HepG2 (cell line): ENCODE measurements around the gene ADM5. TPM values are rescaled to one million over a fixed set of nuclear protein-coding genes. Genes with fewer than 3 reads are reported as not detected.

Source experiments
- ATAC-seq: fragments of 200-7000 bp; cut with Tn5 transposase; 3 replicates; pipeline ENCODE4 v1.9.1; 2020; ENCODE audit warnings: mild to moderate bottlenecking, moderate library complexity
- BruUV-seq: library from RNA; stranded (reverse); fragments of 400-500 nt; replicated peaks from 2 replicates; lab custom pipeline; 2021; lab: Mats Ljungman, UMichigan
- CTCF ChIA-PET: fragments of 300-600 bp; formaldehyde crosslinking; extraction: SDS; loops from one replicate; lab custom pipeline; 2021; ENCODE audit warnings: low total read pairs, inconsistent platforms, low intra/inter-chr PET ratio; lab: Yijun Ruan, JAX
- POLR2A ChIA-PET: fragments of 350-600 bp; sonication (Branson Sonifier 250); formaldehyde crosslinking; loops from one replicate; lab custom pipeline; 2020; ENCODE audit warnings: antibody characterized with exemption, inconsistent platforms; lab: Yijun Ruan, JAX
- DNase-seq: peaks from one replicate; pipeline ENCODE4 v3.0.0-alpha.2; 2015; ENCODE audit warnings: low spot score
- FAIRE-seq: peaks from 3 replicates; lab custom pipeline; 2011; peaks lifted over from hg19 to GRCh38; lab: Jason Lieb, UNC
- H2AFZ ChIP-seq: one replicate; pipeline ENCODE4 v1.6.1; 2011; ENCODE audit warnings: low read length, inconsistent platforms
- H3K27ac ChIP-seq: fragments of 300-600 bp; 3 replicates; pipeline ENCODE4 v1.8.0; 2011; ENCODE audit warnings: mixed run types, mild to moderate bottlenecking, mixed read lengths, low read length, inconsistent platforms; ENCODE audit not compliant: insufficient read depth; ENCODE audit errors: extremely low read length
- H3K27me3 ChIP-seq, 2 experiments: fragments of 200-600 bp in 1 of 2; 2 replicates in 1 of 2; 3 replicates in 1 of 2; pipeline versions ENCODE4 v1.6.0 to v1.8.0; 2011; ENCODE audit warnings: low read length in 2 of 2, mild to moderate bottlenecking in 2 of 2, moderate library complexity in 2 of 2, inconsistent platforms in 1 of 2; ENCODE audit not compliant: insufficient read depth in 2 of 2, control insufficient read depth in 1 of 2
- H3K36me3 ChIP-seq, 2 experiments: fragments of 200-600 bp in 1 of 2; replicated peaks in 1 of 2; 2 replicates in 1 of 2; 3 replicates in 1 of 2; pipeline versions ENCODE4 v1.5.1 to v1.8.0; 2011; ENCODE audit warnings: low read length in 2 of 2, inconsistent platforms in 1 of 2; ENCODE audit not compliant: insufficient read depth in 2 of 2, control insufficient read depth in 1 of 2
- H3K4me1 ChIP-seq: 2 replicates; pipeline ENCODE4 v1.5.1; 2012; ENCODE audit warnings: low read length, inconsistent platforms; ENCODE audit not compliant: insufficient read depth
- H3K4me2 ChIP-seq: 2 replicates; pipeline ENCODE4 v1.6.0; 2011; ENCODE audit warnings: low read depth, low read length, inconsistent platforms
- H3K4me3 ChIP-seq, 3 experiments: fragments of 200-600 bp in 1 of 3; sonication (generic), shearing (Covaris generic) in 1 of 3; replicated peaks in 1 of 3; 2 replicates each; pipeline ENCODE4 v1.5.1; 2011 to 2016; ENCODE audit warnings: low read length in 3 of 3, inconsistent platforms in 2 of 3, low read depth in 2 of 3, mild to moderate bottlenecking in 2 of 3, control low read depth in 1 of 3, mixed read lengths in 1 of 3; ENCODE audit not compliant: insufficient read depth in 1 of 3
- H3K79me2 ChIP-seq: one replicate; pipeline ENCODE4 v1.6.1; 2011; ENCODE audit warnings: low read length, inconsistent platforms; ENCODE audit not compliant: insufficient read depth
- H3K9ac ChIP-seq: 2 replicates; pipeline ENCODE4 v1.6.0; 2011; ENCODE audit warnings: mild to moderate bottlenecking, low read depth, low read length, inconsistent platforms; ENCODE audit not compliant: insufficient read depth
- H3K9me3 ChIP-seq: 2 replicates; pipeline ENCODE4 v1.5.1; 2012; ENCODE audit warnings: mild to moderate bottlenecking, low read length
- H4K20me1 ChIP-seq: 2 replicates; pipeline ENCODE4 v1.6.0; 2011; ENCODE audit warnings: inconsistent platforms, mild to moderate bottlenecking, low read length, moderate library complexity; ENCODE audit not compliant: insufficient read depth
- AGO2 ChIP-seq: fragments of 200-400 bp; formaldehyde crosslinking; optimal IDR thresholded peaks from 2 replicates; pipeline ENCODE3; 2017; ENCODE audit warnings: mild to moderate bottlenecking, low read depth, low read length, moderate library complexity
- ATF7-NPFF ChIP-seq: sonication (generic); formaldehyde crosslinking; IDR thresholded peaks from 2 replicates; pipeline ENCODE4 v1.8.1; 2023; ENCODE audit warnings: mild to moderate bottlenecking, low read depth, missing genetic modification reagents, moderate library complexity
- BCL3 ChIP-seq: sonication (generic); formaldehyde crosslinking; IDR thresholded peaks from 2 replicates; pipeline ENCODE4 v1.5.1; 2020; ENCODE audit warnings: mild to moderate bottlenecking, missing genetic modification reagents, moderate library complexity
- CREB1 ChIP-seq, 2 experiments: fragments of 450-650 bp in 1 of 2; IDR thresholded peaks; 2 replicates each; pipeline ENCODE4 v1.6.1; 2016 to 2017; ENCODE audit warnings: control low read depth in 1 of 2, mild to moderate bottlenecking in 1 of 2, missing compliant biosample characterization in 1 of 2, missing genetic modification characterization in 1 of 2
- FOSL1 ChIP-seq: sonication (generic); formaldehyde crosslinking; IDR thresholded peaks from 2 replicates; pipeline ENCODE4 v1.9.0; 2021; ENCODE audit warnings: missing genetic modification reagents, borderline replicate concordance
- GMEB1 ChIP-seq: sonication (generic); formaldehyde crosslinking; IDR thresholded peaks from 2 replicates; pipeline ENCODE4 v1.5.1; 2020; ENCODE audit warnings: missing genetic modification reagents, mild to moderate bottlenecking, borderline replicate concordance
- HBP1 ChIP-seq: IDR thresholded peaks from 2 replicates; pipeline ENCODE4 v1.6.1; 2016; ENCODE audit warnings: low read depth, control low read depth
- RARA ChIP-seq: IDR thresholded peaks from 2 replicates; pipeline ENCODE4 v1.6.1; 2016; ENCODE audit warnings: missing genetic modification reagents, missing compliant biosample characterization
- RBFOX2 ChIP-seq: fragments of 200-400 bp; formaldehyde crosslinking; IDR thresholded peaks from 2 replicates; pipeline ENCODE4 v1.6.1; 2017; ENCODE audit warnings: low read depth, mild to moderate bottlenecking, low read length
- TAF15 ChIP-seq: fragments of 200-400 bp; formaldehyde crosslinking; IDR thresholded peaks from one replicate; pipeline ENCODE4 v1.6.1; 2018; ENCODE audit warnings: mild to moderate bottlenecking, low read depth, low read length; ENCODE audit not compliant: poor library complexity, severe bottlenecking
- ZBTB21 ChIP-seq: sonication (generic); formaldehyde crosslinking; IDR thresholded peaks from 2 replicates; pipeline ENCODE4 v1.4.0; 2020; ENCODE audit warnings: missing genetic modification reagents
- ZC3H4 ChIP-seq: sonication (generic); formaldehyde crosslinking; IDR thresholded peaks from 2 replicates; pipeline ENCODE4 v1.4.0; 2020; ENCODE audit warnings: missing genetic modification reagents, borderline replicate concordance
- ZMYM3 ChIP-seq: sonication (generic); formaldehyde crosslinking; IDR thresholded peaks from 2 replicates; pipeline ENCODE4 v1.5.1; 2020; ENCODE audit warnings: mild to moderate bottlenecking, missing genetic modification reagents
- ZNF326 ChIP-seq: sonication (generic); formaldehyde crosslinking; IDR thresholded peaks from 2 replicates; pipeline ENCODE4 v1.4.0; 2020; ENCODE audit warnings: missing genetic modification reagents, borderline replicate concordance
- ZNF503 ChIP-seq: sonication (generic); formaldehyde crosslinking; IDR thresholded peaks from 2 replicates; pipeline ENCODE4 v1.4.0; 2020; ENCODE audit warnings: missing genetic modification reagents
- WGBS: methylation state at CpG from one replicate; pipeline ENCODE4 v1.1.6; 2017; ENCODE audit warnings: low lambda C conversion rate; 5-methylcytosine and 5-hydroxymethylcytosine counted together
- in situ Hi-C: cut with HindIII; loops from 2 replicates; pipeline ENCODE4 v1.10.0; 2017; ENCODE audit warnings: low pct_unique_long_range_greater_than_20kb; ENCODE audit not compliant: extremely low pct_ligation_motif_present
- intact Hi-C: fragments of 100-400 bp; cut with micrococcal nuclease; formaldehyde crosslinking; loops from one replicate; pipeline ENCODE4 v1.10.0; 2022; ENCODE audit not compliant: unreplicated experiment
- polyA plus RNA-seq, 8 experiments: library from polyadenylated mRNA; depleted of rRNA in 3 of 8; stranded (reverse) in 7 of 8; unstranded in 1 of 8; fragments of >200 nt; fragmentation: Illumina TruSeq in 4 of 8; extraction: Trizol in 4 of 8; gene quantifications; 2 replicates each; pipeline versions ENCODE4 v1.2.1 to v1.2.3, GENCODE V29; 2011 to 2016; ENCODE audit warnings: low read depth in 4 of 8, missing spikeins in 1 of 8, mixed read lengths in 1 of 8; ENCODE audit not compliant: insufficient read depth in 1 of 8
- total RNA-seq, 5 experiments: library from RNA; depleted of rRNA; stranded (reverse); fragments of >200 nt; fragmentation: Illumina TruSeq; extraction: Trizol; gene quantifications; 2 replicates each; pipeline ENCODE4 v1.2.3, GENCODE V29; 2016; ENCODE audit warnings: low read depth in 1 of 5

ADM5 gene
- total and polyA plus RNA-seq, 2 of the 13 experiments (the other 11 are each of a cell fraction or from before 2014, with no cell fraction given): 2.7 to 4.1 TPM

DNA sequence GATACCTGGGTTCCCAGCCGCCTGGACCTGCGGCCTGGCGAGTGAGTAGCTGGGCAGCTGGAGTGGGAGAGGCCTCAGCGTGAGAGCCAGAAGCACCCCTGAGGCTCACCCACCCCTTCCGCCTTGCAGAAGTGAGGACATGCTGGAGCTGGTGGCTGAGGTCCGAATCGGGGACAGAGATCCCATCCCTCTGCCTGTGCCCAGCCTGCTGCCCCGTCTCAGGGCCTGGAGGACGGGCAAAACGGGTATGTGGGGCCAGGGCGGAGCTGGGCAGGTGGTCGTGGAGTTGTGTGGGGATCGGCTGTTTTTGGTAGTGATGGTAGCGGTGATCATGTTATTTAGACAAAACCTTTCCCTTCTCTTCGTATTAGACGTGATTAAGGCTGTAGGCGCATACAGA is 42.8 kb upstream of the ADM5 start:
- Histone ChIP-seq H3K9ac (no peak overlapping the region), H3K4me2 (no peak overlapping the region), H3K9me3 (no peaks in the 10 kb centered on the region), H3K4me3 (no peak overlapping the region), H3K36me3 (peaks cover 15 to 16% of the 10 kb centered on the region in 2 experiments; a peak in 3 of 5 replicates), H3K79me2 (peaks cover 31% of the 10 kb centered on the region), H2AFZ (no peak overlapping the region), H3K4me1 (peaks cover 40% of the 10 kb centered on the region), H3K27me3 (no peaks in the 10 kb centered on the region), H4K20me1 (no peaks in the 10 kb centered on the region), H3K27ac (no peak overlapping the region)
- BruUV-seq: no TSS peak
- TF ChIP-seq ZNF326 (no peak), ZBTB21 (no peak), AGO2 (peak; percentile 19), RBFOX2 (0 out of 2 replicates have a peak, but pooled peaks have one; percentile 29), ATF7-NPFF (CRISPR knock-in tag) (no peak), RARA (CRISPR knock-in tag) (no peak), HBP1 (CRISPR knock-in tag) (no peak), ZNF503 (no peak), FOSL1 (no peak), CREB1 (IDR thresholded peaks at IDR 0.05) (no peak), CREB1 (CRISPR knock-in tag; IDR thresholded peaks at IDR 0.05) (no peak), GMEB1 (CRISPR knock-in tag) (no peak), ZMYM3 (no peak), BCL3 (CRISPR knock-in tag) (no peak), ZC3H4 (no peak), TAF15 (no peak)
- POLR2A ChIA-PET: interaction anchor here (0.7 to 5.8 kb wide), 3 partner anchors 11 to 33 kb away, joined by 3 to 24 read pairs (median 3); no protein-coding TSS in a partner anchor
- DNase-seq (no peak), FAIRE-seq (no peak), ATAC-seq (no peak)
- intact Hi-C loops: no loop called here
- in situ Hi-C loops: no loop called here
- 100% methylated on average over 12 of the region's 17 CpGs for WGBS
- CTCF ChIA-PET: no interaction called here
